GM19351 (cell line): Measurements from ENCODE around the gene KRTAP2-2.

Experiments
- ATAC-seq: cut with Tn5 transposase; IDR thresholded peaks from one replicate; pipeline ENCODE4 v1.9.1; 2021; ENCODE audit warnings: mild to moderate bottlenecking, moderate library complexity; ENCODE audit not compliant: unreplicated experiment

The KRTAP2-2 gene

GRCh38 chr17:41026715-41027471 is 28.1 kb downstream of the KRTAP2-2 start, which contains the start of gene KRTAP1-5:
Gene KRTAP1-5, minus strand, starts transcription at chr17:41027208. Its CDS starts 53 bp downstream, at chr17:41027155.
- ATAC-seq = no peak

DNA sequence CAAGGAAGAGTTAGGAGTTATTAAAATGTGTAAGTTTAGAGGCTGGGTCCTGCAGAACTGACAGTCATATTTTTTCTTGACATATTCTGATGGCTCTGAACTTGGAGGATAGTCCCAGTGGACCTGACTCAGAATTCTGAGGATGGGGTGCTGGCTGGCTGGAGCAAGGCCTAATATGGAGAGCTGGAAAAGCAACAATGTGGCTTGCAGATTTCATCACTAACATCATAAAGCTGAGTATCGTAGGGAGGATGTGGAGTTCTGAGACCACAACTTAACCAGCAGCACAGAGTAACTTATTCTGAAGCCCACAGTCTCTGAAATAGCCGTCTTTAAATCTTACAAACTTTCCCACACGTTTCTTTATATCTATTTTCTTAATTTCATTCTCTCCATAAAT is 30.3 kb downstream of the KRTAP2-2 start:
- ATAC-seq = no peak

- no peak for ATAC-seq
Measured at GRCh38 chr17:41020336-41020735, 34.7 kb downstream of the KRTAP2-2 start.

DNA sequence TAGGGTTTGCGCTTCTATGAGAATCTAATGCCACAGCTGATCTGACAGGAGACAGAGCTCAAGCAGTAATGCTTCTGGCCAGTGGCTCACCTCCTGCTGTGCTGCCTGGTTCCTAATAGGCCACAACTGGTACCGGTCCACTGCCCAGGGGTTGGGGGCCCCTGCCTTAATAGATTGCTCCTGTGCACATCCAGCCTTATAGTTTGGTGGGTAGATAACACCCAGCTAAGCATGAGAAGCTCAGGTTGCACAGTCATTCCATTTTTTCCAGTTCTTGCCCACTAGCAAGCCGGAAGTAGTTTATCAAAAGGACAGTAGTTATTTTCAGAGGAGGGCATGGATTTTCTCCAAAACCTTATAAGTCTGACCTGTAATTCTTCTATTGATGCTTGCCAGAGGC is 35.6 kb downstream of the KRTAP2-2 start:
- ATAC-seq = no peak

GRCh38 chr17:41018541-41018940 is 36.5 kb downstream of the KRTAP2-2 start:
- ATAC-seq = no peak

DNA sequence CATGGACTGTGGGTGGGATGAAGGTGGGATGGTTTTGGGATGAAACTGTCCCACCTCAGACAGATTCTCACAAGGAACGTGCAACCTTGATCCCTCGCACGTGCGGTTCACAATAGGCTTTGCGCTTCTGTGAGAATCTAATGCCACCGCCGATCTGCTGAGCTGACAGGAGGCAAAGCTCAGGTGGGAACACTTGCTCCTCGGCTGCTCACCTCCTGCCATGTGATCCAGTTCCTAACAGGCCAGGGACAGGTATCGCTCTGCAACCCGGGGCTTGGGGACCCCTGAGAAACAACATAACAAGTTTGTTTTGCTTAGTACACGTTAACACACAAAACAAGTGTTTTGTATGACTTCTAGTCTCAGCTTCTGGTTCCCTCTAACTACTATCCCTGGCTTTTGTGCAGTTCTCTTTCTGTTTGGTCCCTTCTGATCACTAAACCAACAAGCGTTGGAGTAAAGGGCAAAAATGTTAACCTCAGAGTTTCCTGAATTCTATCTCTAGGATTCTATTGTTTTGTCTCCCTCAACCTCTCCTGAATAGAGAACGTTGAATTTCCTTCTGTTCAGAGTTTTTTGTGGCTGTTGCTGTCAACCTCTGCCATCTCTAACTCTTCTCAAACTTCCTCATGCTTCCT is 38.3 kb downstream of the KRTAP2-2 start:
- no peak for ATAC-seq

DNA sequence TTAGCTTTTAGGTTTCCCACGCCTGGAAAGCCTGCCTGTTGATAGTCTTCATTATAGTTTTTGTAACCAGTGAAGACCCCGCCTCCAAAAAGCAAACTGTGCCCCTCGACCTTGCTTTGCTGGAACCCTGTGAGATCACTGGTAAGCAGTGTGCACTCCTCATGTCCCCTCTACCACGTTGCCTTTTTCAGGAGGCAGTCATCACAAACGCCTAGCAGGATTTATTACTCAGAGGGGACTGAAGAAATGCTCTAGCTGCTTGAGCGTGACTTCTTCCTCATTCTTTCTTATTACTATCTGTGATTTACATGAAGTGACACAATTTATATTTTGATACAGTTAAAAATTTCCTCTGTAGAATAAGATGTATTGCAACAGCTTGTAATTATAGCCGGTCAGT is 39.6 kb downstream of the KRTAP2-2 start:
- no peak for ATAC-seq

DNA sequence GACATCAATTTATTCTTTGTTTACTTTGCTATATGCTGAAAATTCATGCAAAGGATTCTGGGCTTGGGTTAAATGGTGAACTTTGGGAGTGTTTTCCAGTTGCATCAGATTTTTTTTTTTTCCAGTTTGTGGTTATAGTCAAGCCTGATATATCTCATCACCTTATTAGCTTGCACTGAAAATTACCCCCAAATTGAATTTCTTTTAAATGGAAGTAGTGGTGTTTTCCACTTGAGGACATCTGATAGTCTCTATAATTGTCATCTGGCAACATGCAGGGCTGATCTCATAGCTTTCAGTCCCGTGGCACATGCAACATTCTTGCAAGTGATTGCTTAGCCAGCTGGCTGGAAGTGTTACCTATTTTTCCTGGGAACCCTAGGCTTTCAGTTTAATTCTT is 41.4 kb downstream of the KRTAP2-2 start:
- ATAC-seq = no peak

DNA sequence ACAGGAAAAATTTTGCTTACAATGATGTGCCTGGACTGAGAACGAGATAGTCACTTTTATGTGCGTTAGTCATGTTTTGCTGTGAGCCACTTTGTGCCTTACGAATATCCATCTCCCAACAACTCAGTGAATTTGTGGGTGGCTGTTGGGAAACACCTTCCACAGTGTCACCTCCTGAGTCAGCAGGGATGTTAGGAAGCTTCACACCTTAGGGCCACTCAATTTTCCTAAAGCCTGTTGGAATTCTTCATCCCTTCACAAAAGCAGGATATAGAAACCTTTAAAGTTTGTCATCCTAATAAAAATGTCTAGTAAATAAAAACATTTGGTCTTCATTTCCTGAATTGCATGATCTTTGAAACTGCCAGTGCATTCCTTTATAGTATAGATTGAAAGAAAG is 41.8 kb downstream of the KRTAP2-2 start:
- no peak for ATAC-seq

DNA sequence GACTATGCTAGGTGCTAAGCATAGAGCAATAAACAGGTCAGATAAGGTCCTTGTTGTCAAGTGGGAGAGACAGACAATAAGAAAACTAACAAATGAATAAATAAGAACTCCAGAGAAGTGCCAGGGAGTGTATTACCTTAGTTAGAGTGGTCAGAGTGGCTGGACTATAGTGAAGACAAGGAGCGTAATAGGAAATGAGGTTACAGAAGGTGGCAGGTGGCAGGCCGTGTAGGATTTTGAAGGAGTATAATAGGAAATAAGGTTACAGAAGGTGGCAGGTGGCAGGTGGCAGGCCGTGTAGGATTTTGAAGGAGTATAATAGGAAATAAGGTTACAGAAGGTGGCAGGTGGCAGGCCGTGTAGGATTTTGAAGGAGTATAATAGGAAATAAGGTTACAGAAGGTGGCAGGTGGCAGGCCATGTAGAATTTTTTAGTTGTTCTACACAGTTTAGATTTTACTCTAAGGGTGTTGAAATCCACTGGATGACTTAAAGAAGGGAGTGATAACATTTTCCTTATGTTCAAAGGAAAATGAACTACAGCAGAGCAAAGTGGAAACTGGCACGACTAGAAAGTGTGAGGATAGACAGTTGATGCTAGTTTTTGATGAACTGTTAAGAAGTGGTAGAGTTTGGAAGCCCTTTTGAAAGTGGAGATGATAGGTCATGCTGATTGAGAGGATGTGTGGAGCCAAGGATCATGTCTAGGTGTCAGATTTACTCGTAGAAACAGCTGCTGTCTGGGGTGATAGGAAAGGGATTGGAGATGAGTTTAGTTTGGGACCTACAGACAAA is 42.5 kb downstream of the KRTAP2-2 start:
- ATAC-seq = no peak

- ATAC-seq = no peak
Measured at GRCh38 chr17:41010441-41010840, 44.6 kb downstream of the KRTAP2-2 start.

- no peak for ATAC-seq
Measured at GRCh38 chr17:41009936-41010335, 45.1 kb downstream of the KRTAP2-2 start.

- no peak for ATAC-seq
Measured at GRCh38 chr17:41009301-41009760, 45.7 kb downstream of the KRTAP2-2 start.

DNA sequence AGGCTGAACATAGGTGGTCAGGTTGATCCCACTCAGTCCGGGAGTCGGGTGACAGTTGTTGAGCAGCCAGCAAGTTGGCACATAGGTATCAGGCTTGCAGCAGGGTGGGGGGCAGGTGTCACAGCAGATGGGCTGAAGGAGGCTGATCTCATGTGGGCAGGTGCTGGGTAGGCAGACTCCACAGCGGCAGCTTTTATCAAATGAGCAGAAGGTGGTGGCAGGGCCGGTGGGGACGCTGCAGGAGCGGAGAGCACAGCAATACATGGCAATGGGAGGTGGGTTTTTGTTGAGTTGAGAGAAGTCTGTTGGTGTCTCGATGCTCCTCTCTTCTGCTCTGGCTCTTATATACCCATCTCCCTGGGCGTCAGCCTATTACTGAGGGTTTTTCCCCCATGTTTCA is 46.2 kb downstream of the KRTAP2-2 start, which contains the start of gene KRTAP3-1:
Gene KRTAP3-1, minus strand, starts transcription at position 318 of the 400 bp plus-strand sequence. Its CDS starts 54 bp downstream, at position 264.
- no peak for ATAC-seq
